H1 (cell line): ENCODE results near the gene SPEF1. TPM values are rescaled to one million over a fixed set of nuclear protein-coding genes. Genes with fewer than 3 reads are reported as not detected.

Experiments
- CTCF ChIA-PET: fragments of 300-600 bp; sonication (Branson Sonifier 250); formaldehyde crosslinking; loops from one replicate; lab custom pipeline; 2021; ENCODE audit not compliant: partially characterized antibody; lab: Charles Lee
- POLR2A ChIA-PET: fragments of 300-600 bp; sonication (Branson Sonifier 250); formaldehyde crosslinking; loops from one replicate; lab custom pipeline; 2021; ENCODE audit warnings: inconsistent platforms; ENCODE audit not compliant: partially characterized antibody; lab: Charles Lee
- DNase-seq, 2 experiments: peaks; one replicate each; pipeline versions ENCODE4 v3.0.0 to v3.0.0-alpha.2; 2010 to 2022; ENCODE audit warnings: low spot score in 2 of 2, low read depth in 1 of 2, mixed read lengths in 1 of 2
- FAIRE-seq: peaks from 2 replicates; lab custom pipeline; 2011; peaks lifted over from hg19 to GRCh38; lab: Jason Lieb, UNC
- H2AFZ ChIP-seq: 2 replicates; pipeline ENCODE4 v1.8.1; 2012; ENCODE audit warnings: low read length, inconsistent platforms
- H2AK5ac ChIP-seq: 2 replicates; pipeline ENCODE4 v1.6.1; 2013; ENCODE audit warnings: low read depth, low read length
- H2BK120ac ChIP-seq: replicated peaks from 2 replicates; pipeline ENCODE3; 2013; ENCODE audit warnings: low read depth, low read length, inconsistent platforms
- H2BK12ac ChIP-seq: 2 replicates; pipeline ENCODE4 v1.6.1; 2013; ENCODE audit warnings: low read depth, low read length
- H2BK15ac ChIP-seq: 2 replicates; pipeline ENCODE4 v1.6.1; 2013; ENCODE audit warnings: low read length
- H2BK20ac ChIP-seq: 2 replicates; pipeline ENCODE4 v1.6.1; 2013; ENCODE audit warnings: low read length
- H2BK5ac ChIP-seq: 2 replicates; pipeline ENCODE4 v1.6.1; 2013; ENCODE audit warnings: low read depth, low read length
- H3K14ac ChIP-seq: 2 replicates; pipeline ENCODE4 v1.6.1; 2013; ENCODE audit warnings: inconsistent platforms; ENCODE audit not compliant: insufficient read length
- H3K18ac ChIP-seq: 2 replicates; pipeline ENCODE4 v1.6.1; 2013; ENCODE audit warnings: low read length; ENCODE audit errors: extremely low read depth
- H3K23ac ChIP-seq: 2 replicates; pipeline ENCODE4 v1.6.1; 2013; ENCODE audit warnings: inconsistent platforms; ENCODE audit not compliant: insufficient read length
- H3K23me2 ChIP-seq: 2 replicates; pipeline ENCODE4 v1.6.1; 2013; ENCODE audit warnings: low read depth, low read length
- H3K27ac ChIP-seq: 2 replicates; pipeline ENCODE4 v1.6.1; 2011; ENCODE audit warnings: low read depth, low read length, inconsistent platforms
- H3K27me3 ChIP-seq, 4 experiments: replicated peaks in 1 of 4; 1 replicate in 1 of 4; 2 replicates in 3 of 4; pipeline versions ENCODE4 v1.6.1 to v1.8.1; 2011 to 2013; ENCODE audit warnings: low read length in 3 of 4, mild to moderate bottlenecking in 3 of 4, inconsistent platforms in 2 of 4, mixed read lengths in 2 of 4, moderate library complexity in 1 of 4; ENCODE audit not compliant: control insufficient read depth in 3 of 4, insufficient read depth in 3 of 4; ENCODE audit errors: extremely low read depth in 1 of 4
- H3K36me3 ChIP-seq, 4 experiments: 2 replicates each; pipeline versions ENCODE4 v1.6.1 to v1.8.1; 2011 to 2013; ENCODE audit warnings: mild to moderate bottlenecking in 4 of 4, low read length in 3 of 4, moderate library complexity in 2 of 4, control low read depth in 1 of 4, inconsistent platforms in 1 of 4; ENCODE audit not compliant: insufficient read depth in 4 of 4, control insufficient read depth in 2 of 4
- H3K4ac ChIP-seq: replicated peaks from 2 replicates; pipeline ENCODE3; 2013; ENCODE audit warnings: low read length, low read depth, mixed read lengths, inconsistent platforms; ENCODE audit not compliant: insufficient read length
- H3K4me1 ChIP-seq, 4 experiments: replicated peaks in 1 of 4; 1 replicate in 1 of 4; 2 replicates in 3 of 4; pipeline versions ENCODE4 v1.6.1 to v1.8.1; 2011 to 2013; ENCODE audit warnings: low read length in 3 of 4, inconsistent platforms in 2 of 4, mixed read lengths in 1 of 4; ENCODE audit not compliant: insufficient read depth in 4 of 4, control insufficient read depth in 3 of 4
- H3K4me2 ChIP-seq, 2 experiments: 2 replicates each; pipeline versions ENCODE4 v1.6.1 to v1.8.1; 2011 to 2013; ENCODE audit warnings: low read depth in 2 of 2, low read length in 2 of 2, control low read depth in 1 of 2, inconsistent platforms in 1 of 2, mild to moderate bottlenecking in 1 of 2; ENCODE audit not compliant: insufficient read depth in 1 of 2
- H3K4me3 ChIP-seq, 4 experiments: fragments of 200-600, 300-600 bp in 1 of 4; sonication (generic), shearing (Covaris generic), sonication (Bioruptor Twin) in 1 of 4; 2 replicates each; pipeline versions ENCODE4 v1.5.1 to v1.8.1; 2011 to 2016; ENCODE audit warnings: low read length in 4 of 4, low read depth in 3 of 4, control low read depth in 2 of 4, inconsistent platforms in 2 of 4, mild to moderate bottlenecking in 2 of 4, mixed read lengths in 1 of 4, moderate library complexity in 1 of 4; ENCODE audit not compliant: insufficient read depth in 2 of 4; ENCODE audit errors: extremely low read depth in 1 of 4
- H3K56ac ChIP-seq: replicated peaks from 2 replicates; pipeline ENCODE3; 2013; ENCODE audit warnings: low read depth, mild to moderate bottlenecking, mixed read lengths, low read length, inconsistent platforms; ENCODE audit not compliant: insufficient read length
- H3K79me1 ChIP-seq: 2 replicates; pipeline ENCODE4 v1.6.1; 2013; ENCODE audit warnings: low read depth, low read length, control low read depth
- H3K79me2 ChIP-seq, 2 experiments: 2 replicates each; pipeline versions ENCODE4 v1.6.1 to v1.8.1; 2012 to 2013; ENCODE audit warnings: low read length in 2 of 2, mild to moderate bottlenecking in 2 of 2, inconsistent platforms in 1 of 2; ENCODE audit not compliant: insufficient read depth in 2 of 2, control insufficient read depth in 1 of 2
- H3K9ac ChIP-seq, 4 experiments: replicated peaks in 1 of 4; 1 replicate in 1 of 4; 2 replicates in 3 of 4; pipeline versions ENCODE4 v1.6.1 to v1.8.1; 2011 to 2013; ENCODE audit warnings: low read depth in 3 of 4, low read length in 3 of 4, control low read depth in 2 of 4, mild to moderate bottlenecking in 2 of 4, moderate library complexity in 2 of 4, inconsistent platforms in 1 of 4; ENCODE audit errors: extremely low read depth in 1 of 4
- H3K9me3 ChIP-seq, 2 experiments: 2 replicates each; pipeline versions ENCODE4 v1.6.1 to v1.8.1; 2012 to 2013; ENCODE audit warnings: mild to moderate bottlenecking in 2 of 2, moderate library complexity in 2 of 2, control low read depth in 1 of 2, inconsistent platforms in 1 of 2, low read depth in 1 of 2, low read length in 1 of 2, mixed read lengths in 1 of 2; ENCODE audit not compliant: insufficient read depth in 2 of 2
- H4K20me1 ChIP-seq, 2 experiments: replicated peaks in 1 of 2; 2 replicates each; pipeline versions ENCODE3 to v1.8.1; 2011 to 2013; ENCODE audit warnings: inconsistent platforms in 2 of 2, low read length in 2 of 2, mild to moderate bottlenecking in 1 of 2; ENCODE audit not compliant: insufficient read depth in 2 of 2, control insufficient read depth in 1 of 2
- H4K5ac ChIP-seq: 2 replicates; pipeline ENCODE4 v1.6.1; 2013; ENCODE audit warnings: low read length, low read depth, mixed read lengths, inconsistent platforms; ENCODE audit not compliant: insufficient read length
- H4K8ac ChIP-seq: 2 replicates; pipeline ENCODE4 v1.8.0; 2013; ENCODE audit warnings: mild to moderate bottlenecking, moderate library complexity, low read length, inconsistent platforms; ENCODE audit not compliant: insufficient read depth; ENCODE audit errors: extremely low read depth
- H4K91ac ChIP-seq: replicated peaks from 2 replicates; pipeline ENCODE3; 2013; ENCODE audit warnings: low read length, mixed read lengths, inconsistent platforms; ENCODE audit not compliant: insufficient read length
- KDM5A ChIP-seq: fragments of 200-600 bp; IDR thresholded peaks from 2 replicates; pipeline ENCODE4 v1.7.1; 2012; ENCODE audit warnings: mild to moderate bottlenecking, low read length, inconsistent platforms, mixed read lengths
- POLR2AphosphoS5 ChIP-seq: IDR thresholded peaks from 2 replicates; pipeline ENCODE4 v1.6.1; 2011; ENCODE audit warnings: low read depth, low read length
- WGBS, 2 experiments: shearing (Covaris generic) in 1 of 2; methylation state at CpG; one replicate each; pipeline versions ENCODE4 v1.1.6 to v1.1.7; 2013 to 2015; ENCODE audit warnings: low lambda C conversion rate in 2 of 2, mixed read lengths in 2 of 2, inconsistent platforms in 1 of 2, low coverage in 1 of 2, missing lambda C conversion rate in 1 of 2; ENCODE audit not compliant: insufficient replicate concordance in 2 of 2, insufficient coverage in 1 of 2, insufficient read length in 1 of 2; ENCODE audit errors: extremely low coverage in 1 of 2, missing lambda C conversion rate in 1 of 2; 5-methylcytosine and 5-hydroxymethylcytosine counted together
- polyA plus RNA-seq, 7 experiments: library from polyadenylated mRNA; depleted of rRNA in 3 of 7; stranded (reverse) in 5 of 7; unstranded in 2 of 7; fragments of >200 nt in 5 of 7; fragments of 200-250 nt in 2 of 7; gene quantifications; 1 replicate in 5 of 7; 2 replicates in 1 of 7; 4 replicates in 1 of 7; pipeline versions ENCODE4 v1.2.1 to v1.2.3, GENCODE V29; 2011 to 2013; ENCODE audit warnings: missing spikeins in 2 of 7, mixed read lengths in 2 of 7
- total RNA-seq: library from RNA; stranded (reverse); fragmentation: NEBNext Ultra II Directional; extraction: Animal tissue kit (Norgen Biotek cat#: 25700); gene quantifications from 2 replicates; pipeline ENCODE4 v1.2.1, GENCODE V29; 2021

Gene SPEF1
- total and polyA plus RNA-seq, 2 of the 8 experiments (the other 6 are each of a cell fraction or from before 2014, with no cell fraction given), result 0.51 to 0.71 TPM

DNA sequence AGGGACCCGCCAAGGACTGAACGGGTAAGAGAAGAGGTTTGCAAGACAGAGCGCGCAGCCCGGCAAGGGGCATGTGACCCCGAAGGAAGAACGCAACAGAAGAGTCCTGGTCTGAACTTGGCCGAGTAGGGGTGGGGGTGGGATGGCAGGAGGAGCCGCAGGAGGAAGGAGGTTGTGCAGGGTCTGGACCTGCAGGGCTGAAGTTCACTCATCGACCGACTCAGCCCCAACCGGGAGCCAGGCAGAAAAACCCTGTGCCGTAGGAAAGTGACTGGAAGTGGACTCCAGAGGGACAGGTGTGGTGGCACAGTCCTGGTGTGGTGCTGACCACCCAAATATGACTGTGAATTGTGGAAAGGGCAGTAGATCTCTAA lies 28.9 kb downstream of the SPEF1 start:
- H4K8ac ChIP-seq, result no peak overlapping the region
- TF ChIP-seq POLR2AphosphoS5, result peak; percentile 17
- no peak for TF ChIP-seq KDM5A
- TF ChIP-seq, all 59 proteins: peak for 1
- ChIA-PET POLR2A (interaction anchor here (0.8 to 5.9 kb wide), 9 partner anchors 8 to 64 kb away, joined by 3 to 46 read pairs (median 3); partner anchors contain the start of gene ADISSP), CTCF (interaction anchor here (0.7 to 18.6 kb wide), 18 partner anchors 11 to 452 kb away, joined by 3 to 308 read pairs (median 6); partner anchors contain the start of genes ADISSP, AP5S1, HSPA12B and SIGLEC1)
- Histone ChIP-seq H4K20me1 (peaks cover 6 to 26% of the 10 kb centered on the region in 2 experiments), H3K18ac (peak overlapping the region; percentile 93), H2BK120ac (no peak overlapping the region), H2BK15ac (peak overlapping the region; percentile 98; the same call in 1 of the 2 replicates), H3K79me1 (no peaks in the 10 kb centered on the region; the same call in 1 of the 2 replicates), H3K4ac (no peak overlapping the region), H2BK20ac (no peak overlapping the region), H3K27ac (no peak overlapping the region), H3K9me3 (no peaks in the 10 kb centered on the region), H3K4me1 (peaks cover 0 to 17% (median 4%) of the 10 kb centered on the region in 4 experiments; a peak in 5 of 7 replicates), H2BK5ac (peak overlapping the region; percentile 44; the same call in 1 of the 2 replicates), H2AK5ac (peak overlapping the region; percentile 25; the same call in 1 of the 2 replicates), H3K14ac (no peak overlapping the region), H3K79me2 (no peaks in the 10 kb centered on the region), H3K4me3 (peak overlapping the region; percentile 16 to 50 (median 33); a peak in 5 of 8 replicates), H3K9ac (no peak overlapping the region), H4K5ac (peak overlapping the region; percentile 7), H4K91ac (no peak overlapping the region), H2AFZ (no peak overlapping the region), H2BK12ac (no peak overlapping the region; the same call in 1 of the 2 replicates), H3K23me2 (peaks cover 19% of the 10 kb centered on the region), H3K27me3 (peaks cover 4 to 22% (median 17%) of the 10 kb centered on the region in 4 experiments), H3K36me3 (no peaks in the 10 kb centered on the region; a peak in 2 of 8 replicates), H3K56ac (no peak overlapping the region), H3K23ac (no peak overlapping the region), H3K4me2 (peak overlapping the region; percentile 51 to 89)
- DNase-seq, result no peak
- FAIRE-seq, result no peak
- 52% methylated on average over 13 of the region's 13 CpGs; no CpG with 5 or more reads in 1 of the 2 experiments for WGBS, 2 experiments
